Measurements from ENCODE around the gene EVI5. TPM values are rescaled to one million over a fixed set of nuclear protein-coding genes. Genes with fewer than 3 reads are reported as not detected.

Gene EVI5
- total RNA-seq, 1 donor, result 58.7 TPM

GRCh38 chr1:92504291-92505014, 280.5 kb downstream of the EVI5 start:
- no peak for DNase-seq (ENCODE audit: low read depth)
- H3K4me3 ChIP-seq (ENCODE audit: low read depth, low read length), result no peak overlapping the region
- TF ChIP-seq CTCF (IDR thresholded peaks at IDR 0.05; ENCODE audit: insufficient read depth, low read depth, low read length), result no peak

- H3K4me3 ChIP-seq (ENCODE audit: low read depth, low read length), result no peak overlapping the region
- TF ChIP-seq CTCF (IDR thresholded peaks at IDR 0.05; ENCODE audit: insufficient read depth, low read depth, low read length), result no peak
- no peak for DNase-seq (ENCODE audit: low read depth)
Measured at GRCh38 chr1:92503926-92504285, 281.0 kb downstream of the EVI5 start.

- no peak overlapping the region for H3K4me3 ChIP-seq (ENCODE audit: low read depth, low read length)
- no peak for DNase-seq (ENCODE audit: low read depth)
- TF ChIP-seq CTCF (IDR thresholded peaks at IDR 0.05; ENCODE audit: insufficient read depth, low read depth, low read length), result no peak
Measured at GRCh38 chr1:92503043-92503925, 281.6 kb downstream of the EVI5 start.

GRCh38 chr1:92502247-92502646, 282.7 kb downstream of the EVI5 start:
- DNase-seq (ENCODE audit: low read depth), result no peak
- no peak overlapping the region for H3K4me3 ChIP-seq (ENCODE audit: low read depth, low read length)
- TF ChIP-seq CTCF (IDR thresholded peaks at IDR 0.05; ENCODE audit: insufficient read depth, low read depth, low read length), result no peak

- H3K4me3 ChIP-seq (ENCODE audit: low read depth, low read length), result no peak overlapping the region
- no peak for TF ChIP-seq CTCF (IDR thresholded peaks at IDR 0.05; ENCODE audit: insufficient read depth, low read depth, low read length)
- DNase-seq (ENCODE audit: low read depth), result no peak
Measured at GRCh38 chr1:92500552-92500951, 284.4 kb downstream of the EVI5 start.

GRCh38 chr1:92495392-92496063, 289.4 kb downstream of the EVI5 start:
- no peak for TF ChIP-seq CTCF (IDR thresholded peaks at IDR 0.05; ENCODE audit: insufficient read depth, low read depth, low read length)
- H3K4me3 ChIP-seq (ENCODE audit: low read depth, low read length), result no peak overlapping the region
- no peak for DNase-seq (ENCODE audit: low read depth)
